ENCODE measurements around the gene RPTOR.

GRCh38 chr17:80503921-80504320 is 40.7 kb upstream of the RPTOR start:
- TF ChIP-seq CTCF (conservative IDR thresholded peaks at IDR 0.05; ENCODE audit: low read length) (no peak), EZH2phosphoT487 (IDR thresholded peaks at IDR 0.05; ENCODE audit: borderline replicate concordance, low read depth, low read length) (no peak)

All from OCI-LY7 (cell line).